Neural cell (in vitro differentiated cells): ENCODE data around the gene TMF1.

ENCODE experiments used
- CTCF ChIP-seq: fragments of 450-650 bp; IDR thresholded peaks from 2 replicates; pipeline ENCODE4 v1.5.1; 2014; ENCODE audit warnings: antibody characterized with exemption, mild to moderate bottlenecking, moderate library complexity; ENCODE audit not compliant: poor library complexity, severe bottlenecking
- EP300 ChIP-seq: fragments of 450-650 bp; conservative IDR thresholded peaks from 2 replicates; pipeline ENCODE4 v1.6.1; 2014; ENCODE audit warnings: antibody characterized with exemption, mild to moderate bottlenecking, moderate library complexity; ENCODE audit not compliant: poor library complexity, severe bottlenecking
- EZH2 ChIP-seq: fragments of 200-600, 300-800 bp; shearing (Covaris generic), sonication (generic); IDR thresholded peaks from 2 replicates; pipeline ENCODE4 v1.6.1; 2014; ENCODE audit warnings: antibody characterized with exemption, low read length, borderline replicate concordance, mild to moderate bottlenecking; ENCODE audit not compliant: insufficient read depth, poor library complexity, severe bottlenecking
- MXI1 ChIP-seq: fragments of 450-650 bp; conservative IDR thresholded peaks from 2 replicates; pipeline ENCODE4 v1.6.1; 2014; ENCODE audit warnings: antibody characterized with exemption, mild to moderate bottlenecking; ENCODE audit not compliant: poor library complexity, severe bottlenecking
- POLR2AphosphoS5 ChIP-seq: IDR thresholded peaks from 2 replicates; pipeline ENCODE4 v1.6.1; 2012
- RAD21 ChIP-seq: fragments of 450-650 bp; conservative IDR thresholded peaks from 2 replicates; pipeline ENCODE4 v1.6.1; 2014; ENCODE audit warnings: antibody characterized with exemption, mild to moderate bottlenecking, moderate library complexity
- REST ChIP-seq: IDR thresholded peaks from 2 replicates; pipeline ENCODE4 v1.6.1; 2012; ENCODE audit warnings: borderline replicate concordance
- SMC3 ChIP-seq: fragments of 450-650 bp; conservative IDR thresholded peaks from 2 replicates; pipeline ENCODE4 v1.6.1; 2014; ENCODE audit warnings: antibody characterized with exemption, mild to moderate bottlenecking, moderate library complexity; ENCODE audit not compliant: poor library complexity
- TAF1 ChIP-seq: IDR thresholded peaks from 2 replicates; pipeline ENCODE4 v1.6.1; 2012; ENCODE audit warnings: low read depth

- TF ChIP-seq CTCF (no peak), REST (no peak), EP300 (no peak), SMC3 (no peak), POLR2AphosphoS5 (no peak), RAD21 (no peak), MXI1 (no peak), EZH2 (no peak), TAF1 (no peak)
Measured at GRCh38 chr3:69032142-69032541, 20.0 kb downstream of the TMF1 start.
